ENCODE data around the gene GGTA1. TPM values are rescaled to one million over a fixed set of nuclear protein-coding genes. Genes with fewer than 3 reads are reported as not detected.

Gene GGTA1
- polyA plus RNA-seq, 1 donor from 2014 or later: not detected

- peak overlapping the region; percentile 38 for H3K9ac ChIP-seq (ENCODE audit: low read length)
- H3K9me2 ChIP-seq (ENCODE audit: insufficient read depth, low read length): no peaks in the 10 kb centered on the region
- no peaks in the 10 kb centered on the region for H4K20me1 ChIP-seq (ENCODE audit: insufficient read depth)
- no peaks in the 10 kb centered on the region for H3K36me3 ChIP-seq (ENCODE audit: insufficient read depth, low read length)
- H2AFZ ChIP-seq (ENCODE audit: low read depth, low read length): no peak overlapping the region
- peaks cover 5% of the 10 kb centered on the region for H3K9me3 ChIP-seq (ENCODE audit: low read length)
- H3K27me3 ChIP-seq (ENCODE audit: insufficient read depth, low read depth, low read length): peaks cover 43% of the 10 kb centered on the region
- H3K79me2 ChIP-seq (replicated peaks; ENCODE audit: insufficient read depth, low read length): no peaks in the 10 kb centered on the region
- H3F3A ChIP-seq (ENCODE audit: insufficient read depth, low read length, poor library complexity, severe bottlenecking): no peaks in the 10 kb centered on the region
- TF ChIP-seq, protein P1, sequence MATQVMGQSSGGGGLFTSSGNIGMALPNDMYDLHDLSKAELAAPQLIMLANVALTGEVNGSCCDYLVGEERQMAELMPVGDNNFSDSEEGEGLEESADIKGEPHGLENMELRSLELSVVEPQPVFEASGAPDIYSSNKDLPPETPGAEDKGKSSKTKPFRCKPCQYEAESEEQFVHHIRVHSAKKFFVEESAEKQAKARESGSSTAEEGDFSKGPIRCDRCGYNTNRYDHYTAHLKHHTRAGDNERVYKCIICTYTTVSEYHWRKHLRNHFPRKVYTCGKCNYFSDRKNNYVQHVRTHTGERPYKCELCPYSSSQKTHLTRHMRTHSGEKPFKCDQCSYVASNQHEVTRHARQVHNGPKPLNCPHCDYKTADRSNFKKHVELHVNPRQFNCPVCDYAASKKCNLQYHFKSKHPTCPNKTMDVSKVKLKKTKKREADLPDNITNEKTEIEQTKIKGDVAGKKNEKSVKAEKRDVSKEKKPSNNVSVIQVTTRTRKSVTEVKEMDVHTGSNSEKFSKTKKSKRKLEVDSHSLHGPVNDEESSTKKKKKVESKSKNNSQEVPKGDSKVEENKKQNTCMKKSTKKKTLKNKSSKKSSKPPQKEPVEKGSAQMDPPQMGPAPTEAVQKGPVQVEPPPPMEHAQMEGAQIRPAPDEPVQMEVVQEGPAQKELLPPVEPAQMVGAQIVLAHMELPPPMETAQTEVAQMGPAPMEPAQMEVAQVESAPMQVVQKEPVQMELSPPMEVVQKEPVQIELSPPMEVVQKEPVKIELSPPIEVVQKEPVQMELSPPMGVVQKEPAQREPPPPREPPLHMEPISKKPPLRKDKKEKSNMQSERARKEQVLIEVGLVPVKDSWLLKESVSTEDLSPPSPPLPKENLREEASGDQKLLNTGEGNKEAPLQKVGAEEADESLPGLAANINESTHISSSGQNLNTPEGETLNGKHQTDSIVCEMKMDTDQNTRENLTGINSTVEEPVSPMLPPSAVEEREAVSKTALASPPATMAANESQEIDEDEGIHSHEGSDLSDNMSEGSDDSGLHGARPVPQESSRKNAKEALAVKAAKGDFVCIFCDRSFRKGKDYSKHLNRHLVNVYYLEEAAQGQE (IDR thresholded peaks at IDR 0.05; ENCODE audit: borderline replicate concordance): no peak
- no peak for TF ChIP-seq CTCF (IDR thresholded peaks at IDR 0.05; ENCODE audit: poor library complexity, severe bottlenecking)
- no peak for TF ChIP-seq EZH2 (IDR thresholded peaks at IDR 0.05; ENCODE audit: borderline replicate concordance, insufficient read depth, low read length, poor library complexity, severe bottlenecking)
- no peak for TF ChIP-seq RAD21 (conservative IDR thresholded peaks at IDR 0.05)
- TF ChIP-seq MXI1 (conservative IDR thresholded peaks at IDR 0.05; ENCODE audit: poor library complexity, severe bottlenecking): no peak
- TF ChIP-seq TAF1 (IDR thresholded peaks at IDR 0.05; ENCODE audit: low read depth): no peak
- TF ChIP-seq POLR2AphosphoS5 (IDR thresholded peaks at IDR 0.05): no peak
- TF ChIP-seq EP300 (conservative IDR thresholded peaks at IDR 0.05; ENCODE audit: poor library complexity, severe bottlenecking): no peak
- TF ChIP-seq SMC3 (conservative IDR thresholded peaks at IDR 0.05; ENCODE audit: poor library complexity): no peak
- H3K4me3 ChIP-seq (ENCODE audit: low read length): peak overlapping the region; percentile 71
- H3K4me2 ChIP-seq (ENCODE audit: low read length): peak overlapping the region; percentile 83
- H3K27ac ChIP-seq (ENCODE audit: low read length): no peak overlapping the region
Measured at GRCh38 chr9:121500165-121500478, 478 bp upstream of the GGTA1 start.

DNA sequence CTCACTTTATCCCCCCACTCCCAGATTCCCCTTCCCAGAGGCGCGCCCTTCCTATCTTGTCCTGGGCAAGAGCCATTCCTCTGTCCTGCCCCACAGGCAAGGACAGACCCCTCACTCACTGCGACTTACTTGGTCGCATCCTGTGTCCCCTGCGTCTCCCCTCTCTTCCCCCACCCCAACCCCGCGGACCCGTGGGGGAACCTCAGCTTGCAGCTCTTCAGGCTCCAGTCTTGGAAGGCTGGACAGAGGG is 542 bp downstream of the GGTA1 start:
- Histone ChIP-seq H3K27ac (ENCODE audit: low read length) (no peak overlapping the region), H3K27me3 (ENCODE audit: insufficient read depth, low read depth, low read length) (peaks cover 43% of the 10 kb centered on the region), H2AFZ (ENCODE audit: low read depth, low read length) (no peak overlapping the region), H3K4me3 (ENCODE audit: low read length) (peak overlapping the region; percentile 71), H3K4me2 (ENCODE audit: low read length) (peak overlapping the region; percentile 33), H3K36me3 (ENCODE audit: insufficient read depth, low read length) (no peaks in the 10 kb centered on the region), H3K9ac (ENCODE audit: low read length) (peak overlapping the region; percentile 38), H3K9me3 (ENCODE audit: low read length) (peaks cover 5% of the 10 kb centered on the region), H3K9me2 (ENCODE audit: insufficient read depth, low read length) (no peaks in the 10 kb centered on the region), H4K20me1 (ENCODE audit: insufficient read depth) (no peaks in the 10 kb centered on the region), H3K79me2 (replicated peaks; ENCODE audit: insufficient read depth, low read length) (no peaks in the 10 kb centered on the region), H3F3A (ENCODE audit: insufficient read depth, low read length, poor library complexity, severe bottlenecking) (no peaks in the 10 kb centered on the region)
- TF ChIP-seq POLR2AphosphoS5 (IDR thresholded peaks at IDR 0.05) (no peak), EZH2 (IDR thresholded peaks at IDR 0.05; ENCODE audit: borderline replicate concordance, insufficient read depth, low read length, poor library complexity, severe bottlenecking) (no peak), RAD21 (conservative IDR thresholded peaks at IDR 0.05) (no peak), MXI1 (conservative IDR thresholded peaks at IDR 0.05; ENCODE audit: poor library complexity, severe bottlenecking) (no peak), CTCF (IDR thresholded peaks at IDR 0.05; ENCODE audit: poor library complexity, severe bottlenecking) (no peak), EP300 (conservative IDR thresholded peaks at IDR 0.05; ENCODE audit: poor library complexity, severe bottlenecking) (no peak)
- TF ChIP-seq, protein P1 (IDR thresholded peaks at IDR 0.05; ENCODE audit: borderline replicate concordance): no peak

All from neural cell (in vitro differentiated cells).